Mucosa of descending colon (tissue), 3 donors: Measurements from ENCODE around the gene MXD4. TPM values are rescaled to one million over a fixed set of nuclear protein-coding genes. Genes with fewer than 3 reads are reported as not detected.
A peak's percentile ranks its signal among the peaks of the same experiment; 100 is the strongest.

Experiments used
- ATAC-seq: fragments of 200-7000 bp; cut with Tn5 transposase; one replicate; pipeline ENCODE4 v1.9.1; 2020; ENCODE audit warnings: mild to moderate bottlenecking, moderate library complexity
- DNase-seq, 3 donors: peaks; one replicate each; pipeline ENCODE4 v3.0.0-alpha.2; 2020
- H3K36me3 ChIP-seq: fragments of 200-600 bp; one replicate; pipeline ENCODE4 v1.8.0; 2021; ENCODE audit warnings: low read depth, mild to moderate bottlenecking
- H3K4me1 ChIP-seq: fragments of 200-600 bp; one replicate; pipeline ENCODE4 v1.8.0; 2021; ENCODE audit warnings: low read depth, mild to moderate bottlenecking
- H3K4me3 ChIP-seq: fragments of 200-600 bp; one replicate; pipeline ENCODE4 v1.8.0; 2021; ENCODE audit warnings: mild to moderate bottlenecking
- H3K9me3 ChIP-seq: fragments of 200-600 bp; one replicate; pipeline ENCODE4 v1.8.0; 2021; ENCODE audit warnings: mild to moderate bottlenecking
- intact Hi-C, 2 donors: fragments of 100-400 bp; cut with DNase I in 1 of 2; cut with micrococcal nuclease in 1 of 2; formaldehyde crosslinking; loops; one replicate each; pipeline versions ENCODE4 v1.11.0 to v1.11.1; 2022; cut with DNase I, micrococcal nuclease
- total RNA-seq, 3 donors: library from RNA; stranded (reverse); fragmentation: NEBNext Ultra II Directional in 2 of 3; extraction: Animal tissue kit (Norgen Biotek cat#: 25700) in 2 of 3; gene quantifications; one replicate each; pipeline versions ENCODE4 v1.2.1 to v1.2.4, GENCODE V29; 2021 to 2023
- TF ChIP-seq, protein P1 (sequence below): fragments of 200-600 bp; IDR thresholded peaks from one replicate; pipeline ENCODE4 v1.8.0; 2022; ENCODE audit warnings: antibody characterized with exemption, mild to moderate bottlenecking
- donor health status: DM: no; HTN: no; CAD: no; lungs with moderate emphysema.
- donor health status: DM: no; HTN: no; CAD: no.
- donor health status: DM: no; HTN: yes; CAD: no.

The MXD4 gene
- total RNA-seq, 3 donors from 2014 or later, result 46.6 to 59.6 (median 52.6) TPM

DNA sequence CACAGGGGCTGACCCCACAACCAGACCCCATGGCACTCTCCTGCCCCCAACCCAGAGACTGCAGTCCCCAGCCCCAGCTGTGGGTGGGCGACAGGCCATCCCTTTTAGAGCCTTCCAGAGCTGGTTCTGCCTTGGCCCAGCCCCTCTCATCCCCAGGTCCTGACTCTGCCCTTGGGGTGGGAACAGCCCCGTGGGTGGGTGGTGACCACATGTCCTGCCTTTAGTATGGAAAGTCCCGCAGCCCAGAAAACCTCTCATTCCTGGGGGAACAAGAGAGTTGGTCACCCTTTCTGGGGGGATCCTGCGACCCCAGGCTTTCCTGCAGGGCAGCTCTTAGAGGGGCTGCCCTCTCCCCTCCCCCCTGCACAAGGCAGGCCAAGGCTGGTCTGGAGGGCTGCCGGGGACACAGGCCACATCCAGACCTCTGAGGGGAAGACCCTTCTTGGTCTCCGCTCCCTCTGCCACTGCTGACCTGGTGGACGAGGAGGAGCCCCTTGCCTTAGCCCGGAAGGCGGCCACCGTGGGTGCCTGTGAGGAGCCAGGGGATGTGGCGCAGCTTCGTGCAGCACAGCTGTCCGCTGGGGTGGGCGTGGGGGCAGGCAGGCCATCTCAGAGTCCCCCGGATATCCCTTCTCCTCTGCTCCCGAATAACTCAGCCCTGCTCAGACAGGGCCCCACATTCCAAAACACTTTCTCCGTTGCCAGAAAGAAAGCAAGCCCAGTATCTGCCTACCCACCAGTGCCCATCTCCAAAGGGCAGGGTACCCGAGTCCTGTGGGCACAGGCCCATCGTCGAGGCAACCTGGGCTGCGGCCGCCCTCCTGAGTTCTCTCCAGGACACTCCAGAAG is 6.7 kb upstream of the MXD4 start:
- Histone ChIP-seq H3K9me3 (no peaks in the 10 kb centered on the region), H3K4me3 (no peak overlapping the region), H3K4me1 (no peaks in the 10 kb centered on the region), H3K36me3 (no peaks in the 10 kb centered on the region)
- DNase-seq (peak in 1 of 3 donors; percentile 31), ATAC-seq (no peak)
- intact Hi-C loops, result no loop called here
- TF ChIP-seq, protein P1, sequence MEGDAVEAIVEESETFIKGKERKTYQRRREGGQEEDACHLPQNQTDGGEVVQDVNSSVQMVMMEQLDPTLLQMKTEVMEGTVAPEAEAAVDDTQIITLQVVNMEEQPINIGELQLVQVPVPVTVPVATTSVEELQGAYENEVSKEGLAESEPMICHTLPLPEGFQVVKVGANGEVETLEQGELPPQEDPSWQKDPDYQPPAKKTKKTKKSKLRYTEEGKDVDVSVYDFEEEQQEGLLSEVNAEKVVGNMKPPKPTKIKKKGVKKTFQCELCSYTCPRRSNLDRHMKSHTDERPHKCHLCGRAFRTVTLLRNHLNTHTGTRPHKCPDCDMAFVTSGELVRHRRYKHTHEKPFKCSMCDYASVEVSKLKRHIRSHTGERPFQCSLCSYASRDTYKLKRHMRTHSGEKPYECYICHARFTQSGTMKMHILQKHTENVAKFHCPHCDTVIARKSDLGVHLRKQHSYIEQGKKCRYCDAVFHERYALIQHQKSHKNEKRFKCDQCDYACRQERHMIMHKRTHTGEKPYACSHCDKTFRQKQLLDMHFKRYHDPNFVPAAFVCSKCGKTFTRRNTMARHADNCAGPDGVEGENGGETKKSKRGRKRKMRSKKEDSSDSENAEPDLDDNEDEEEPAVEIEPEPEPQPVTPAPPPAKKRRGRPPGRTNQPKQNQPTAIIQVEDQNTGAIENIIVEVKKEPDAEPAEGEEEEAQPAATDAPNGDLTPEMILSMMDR, result no peak

DNA sequence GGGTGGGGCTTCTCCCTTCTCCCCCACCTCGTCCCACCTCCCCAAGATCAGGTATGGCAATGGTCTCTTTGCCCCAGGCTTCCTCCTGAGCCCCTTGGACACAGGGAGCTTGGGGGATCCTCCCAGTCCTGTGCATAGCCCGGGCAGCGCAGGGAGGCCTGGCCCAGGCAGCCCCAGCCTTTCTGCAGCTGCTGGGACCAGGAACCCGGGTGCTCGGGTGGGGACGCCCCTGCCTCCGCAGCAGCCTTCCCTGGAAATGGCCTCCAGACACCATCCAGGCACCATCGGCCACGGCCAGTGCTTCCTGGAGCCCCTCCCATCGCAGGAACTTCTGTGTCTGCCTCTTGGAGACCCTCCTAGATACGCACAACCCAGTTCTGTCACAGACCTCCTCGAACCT is 5.9 kb upstream of the MXD4 start:
- ATAC-seq, result no peak
- H3K9me3 ChIP-seq, result no peaks in the 10 kb centered on the region
- H3K4me3 ChIP-seq, result no peak overlapping the region
- DNase-seq, result no peak
- no peaks in the 10 kb centered on the region for H3K36me3 ChIP-seq
- peaks cover 5% of the 10 kb centered on the region for H3K4me1 ChIP-seq
- TF ChIP-seq, protein P1, result no peak
- intact Hi-C loops, result no loop called here

DNA sequence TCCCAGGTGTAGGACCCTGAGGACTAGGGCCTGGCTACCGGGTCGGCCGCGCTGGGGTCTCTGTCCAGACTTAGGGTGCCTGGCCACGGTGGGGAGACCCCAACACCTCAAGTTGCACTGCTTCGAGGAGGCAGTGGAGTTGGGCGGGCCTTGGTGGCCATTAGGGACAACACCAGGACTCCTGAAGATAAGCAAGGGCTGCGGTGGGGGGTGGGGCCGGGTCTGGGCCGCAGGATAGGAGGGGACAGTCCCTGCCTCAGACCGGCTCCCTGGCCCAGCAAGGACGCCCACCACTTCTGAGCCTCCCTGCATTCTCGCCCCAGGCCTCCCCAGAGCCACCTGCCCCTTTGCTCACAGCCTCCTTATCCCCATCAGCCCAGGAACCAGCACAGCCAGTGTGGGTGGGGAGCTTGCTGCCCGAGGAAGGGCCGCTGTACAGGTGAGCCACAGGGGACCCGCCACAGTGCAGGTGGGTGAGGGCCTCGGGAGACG is 5.5 kb upstream of the MXD4 start:
- TF ChIP-seq, protein P1, result no peak
- no peak for ATAC-seq
- no peaks in the 10 kb centered on the region for H3K9me3 ChIP-seq
- H3K4me3 ChIP-seq, result no peak overlapping the region
- peaks cover under 1% of the 10 kb centered on the region for H3K36me3 ChIP-seq
- no peak for DNase-seq
- intact Hi-C loops, result no loop called here
- H3K4me1 ChIP-seq, result peaks cover 5% of the 10 kb centered on the region

- intact Hi-C loops, result no loop called here
- DNase-seq (peak in 1 of 3 donors; percentile 38), ATAC-seq (no peak)
- H3K4me3 ChIP-seq, result no peak overlapping the region
- H3K36me3 ChIP-seq, result peaks cover 5% of the 10 kb centered on the region
- H3K4me1 ChIP-seq, result peaks cover 6% of the 10 kb centered on the region
- TF ChIP-seq, protein P1, result no peak
- no peaks in the 10 kb centered on the region for H3K9me3 ChIP-seq
Measured at GRCh38 chr4:2266821-2267220, 4.9 kb upstream of the MXD4 start.

GRCh38 chr4:2266181-2266580 is 4.3 kb upstream of the MXD4 start:
- H3K36me3 ChIP-seq, result peaks cover 5% of the 10 kb centered on the region
- peaks cover 6% of the 10 kb centered on the region for H3K4me1 ChIP-seq
- no peaks in the 10 kb centered on the region for H3K9me3 ChIP-seq
- intact Hi-C loops, result no loop called here
- ATAC-seq (no peak), DNase-seq (peak in 2 of 3 donors; percentile 40 to 45)
- TF ChIP-seq, protein P1, result no peak
- no peak overlapping the region for H3K4me3 ChIP-seq
